ENCODE data around the gene ACTC1.

Gene ACTC1

GRCh38 chr15:34790121-34790520 lies 5.2 kb downstream of the ACTC1 start:
- H3K4me3 ChIP-seq (ENCODE audit: low read depth, low read length), result no peak overlapping the region
- TF ChIP-seq, protein P1, sequence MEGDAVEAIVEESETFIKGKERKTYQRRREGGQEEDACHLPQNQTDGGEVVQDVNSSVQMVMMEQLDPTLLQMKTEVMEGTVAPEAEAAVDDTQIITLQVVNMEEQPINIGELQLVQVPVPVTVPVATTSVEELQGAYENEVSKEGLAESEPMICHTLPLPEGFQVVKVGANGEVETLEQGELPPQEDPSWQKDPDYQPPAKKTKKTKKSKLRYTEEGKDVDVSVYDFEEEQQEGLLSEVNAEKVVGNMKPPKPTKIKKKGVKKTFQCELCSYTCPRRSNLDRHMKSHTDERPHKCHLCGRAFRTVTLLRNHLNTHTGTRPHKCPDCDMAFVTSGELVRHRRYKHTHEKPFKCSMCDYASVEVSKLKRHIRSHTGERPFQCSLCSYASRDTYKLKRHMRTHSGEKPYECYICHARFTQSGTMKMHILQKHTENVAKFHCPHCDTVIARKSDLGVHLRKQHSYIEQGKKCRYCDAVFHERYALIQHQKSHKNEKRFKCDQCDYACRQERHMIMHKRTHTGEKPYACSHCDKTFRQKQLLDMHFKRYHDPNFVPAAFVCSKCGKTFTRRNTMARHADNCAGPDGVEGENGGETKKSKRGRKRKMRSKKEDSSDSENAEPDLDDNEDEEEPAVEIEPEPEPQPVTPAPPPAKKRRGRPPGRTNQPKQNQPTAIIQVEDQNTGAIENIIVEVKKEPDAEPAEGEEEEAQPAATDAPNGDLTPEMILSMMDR (IDR thresholded peaks at IDR 0.05; ENCODE audit: low read depth, low read length), result no peak
- DNase-seq (ENCODE audit: low read depth, low spot score), result no peak
- in situ Hi-C loops (cut with HindIII; ENCODE audit: low sequenced_read_pairs), result no loop called here

DNA sequence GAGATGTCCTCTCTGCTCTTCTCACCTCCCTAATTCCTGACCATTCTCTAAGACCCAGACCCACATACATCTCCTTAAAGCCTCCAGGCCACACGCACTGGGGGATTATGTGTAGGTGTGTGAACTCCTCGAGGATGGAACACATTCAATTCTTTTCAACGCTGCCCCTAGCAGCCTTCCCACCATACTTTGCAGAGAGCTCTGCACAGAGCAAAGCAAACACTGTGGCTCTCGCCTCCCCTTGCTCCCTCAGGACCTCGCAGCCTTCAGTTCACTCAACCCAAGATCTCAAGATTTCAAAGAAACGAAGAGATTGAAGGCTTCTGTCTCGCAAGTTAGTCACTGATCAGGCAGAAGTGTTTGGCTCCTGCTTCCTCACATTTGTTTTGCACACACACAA lies 6.0 kb downstream of the ACTC1 start:
- TF ChIP-seq, protein P1 (IDR thresholded peaks at IDR 0.05; ENCODE audit: low read depth, low read length), result no peak
- in situ Hi-C loops (cut with HindIII; ENCODE audit: low sequenced_read_pairs), result no loop called here
- no peak overlapping the region for H3K4me3 ChIP-seq (ENCODE audit: low read depth, low read length)
- DNase-seq (ENCODE audit: low read depth, low spot score), result no peak

DNA sequence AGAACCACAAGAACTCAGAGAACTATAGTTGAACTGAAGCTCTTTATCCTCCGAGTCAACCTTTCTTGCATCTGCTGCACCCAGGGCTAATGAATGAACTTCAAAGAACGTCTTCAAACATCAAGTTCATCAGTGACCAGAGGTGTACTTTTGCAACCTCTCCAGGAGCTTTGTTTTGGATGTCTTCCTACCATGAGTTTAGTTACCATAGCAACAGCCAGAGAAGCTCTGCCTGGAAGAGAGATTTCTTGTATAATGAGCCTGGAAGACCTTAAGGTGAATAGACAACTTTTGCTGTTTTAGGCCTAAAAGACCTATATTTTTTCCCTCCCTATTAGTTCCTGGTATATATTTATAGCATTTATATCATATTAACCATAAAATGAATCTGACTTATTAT lies 9.1 kb downstream of the ACTC1 start:
- in situ Hi-C loops (cut with HindIII; ENCODE audit: low sequenced_read_pairs), result no loop called here
- TF ChIP-seq, protein P1 (IDR thresholded peaks at IDR 0.05; ENCODE audit: low read depth, low read length), result no peak
- no peak overlapping the region for H3K4me3 ChIP-seq (ENCODE audit: low read depth, low read length)
- DNase-seq (ENCODE audit: low read depth, low spot score), result no peak

DNA sequence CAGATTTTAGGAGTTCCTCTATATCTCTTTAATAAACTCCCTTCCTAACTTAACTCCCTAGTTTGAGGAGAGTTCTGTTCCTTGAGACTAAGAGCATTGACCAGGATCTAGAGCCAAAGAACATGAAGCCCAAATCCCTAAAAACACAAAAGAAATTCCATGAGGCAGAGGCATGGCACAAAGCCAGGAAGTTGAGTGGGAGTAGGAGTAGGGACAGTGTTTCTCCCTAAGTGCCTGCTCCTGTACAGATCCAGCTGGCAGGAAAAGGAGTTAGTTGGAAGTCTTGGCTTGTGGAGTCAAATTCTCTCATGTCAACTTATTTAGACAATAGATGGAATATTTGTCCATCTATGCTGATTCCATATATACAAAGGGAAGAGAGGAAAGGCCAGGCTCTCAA lies 11.4 kb downstream of the ACTC1 start:
- in situ Hi-C loops (cut with HindIII; ENCODE audit: low sequenced_read_pairs), result no loop called here
- DNase-seq (ENCODE audit: low read depth, low spot score), result no peak
- TF ChIP-seq, protein P1 (IDR thresholded peaks at IDR 0.05; ENCODE audit: low read depth, low read length), result no peak
- H3K4me3 ChIP-seq (ENCODE audit: low read depth, low read length), result no peak overlapping the region

GRCh38 chr15:34783431-34783830 lies 11.9 kb downstream of the ACTC1 start:
- no peak for DNase-seq (ENCODE audit: low read depth, low spot score)
- TF ChIP-seq, protein P1 (IDR thresholded peaks at IDR 0.05; ENCODE audit: low read depth, low read length), result no peak
- H3K4me3 ChIP-seq (ENCODE audit: low read depth, low read length), result no peak overlapping the region
- in situ Hi-C loops (cut with HindIII; ENCODE audit: low sequenced_read_pairs), result no loop called here

DNA sequence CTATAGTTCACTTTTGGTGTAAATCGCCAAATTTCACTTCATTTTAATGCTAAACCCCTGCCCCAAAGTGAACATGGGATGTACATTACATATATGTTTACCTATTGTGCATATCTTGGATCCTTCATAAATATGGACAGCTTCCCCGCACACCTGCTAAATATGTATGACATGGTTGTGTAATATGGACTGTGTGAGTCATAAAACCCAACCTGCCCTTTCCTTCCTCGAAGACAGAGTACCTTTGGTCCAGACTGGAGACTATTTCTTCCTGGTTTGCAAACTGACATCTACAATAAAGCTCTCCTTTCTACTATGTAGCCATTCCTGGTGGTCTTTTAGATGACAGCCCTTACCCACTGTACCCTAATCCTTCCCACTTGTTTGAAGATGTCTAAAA lies 12.4 kb downstream of the ACTC1 start:
- H3K4me3 ChIP-seq (ENCODE audit: low read depth, low read length), result no peak overlapping the region
- in situ Hi-C loops (cut with HindIII; ENCODE audit: low sequenced_read_pairs), result no loop called here
- TF ChIP-seq, protein P1 (IDR thresholded peaks at IDR 0.05; ENCODE audit: low read depth, low read length), result no peak
- DNase-seq (ENCODE audit: low read depth, low spot score), result no peak

DNA sequence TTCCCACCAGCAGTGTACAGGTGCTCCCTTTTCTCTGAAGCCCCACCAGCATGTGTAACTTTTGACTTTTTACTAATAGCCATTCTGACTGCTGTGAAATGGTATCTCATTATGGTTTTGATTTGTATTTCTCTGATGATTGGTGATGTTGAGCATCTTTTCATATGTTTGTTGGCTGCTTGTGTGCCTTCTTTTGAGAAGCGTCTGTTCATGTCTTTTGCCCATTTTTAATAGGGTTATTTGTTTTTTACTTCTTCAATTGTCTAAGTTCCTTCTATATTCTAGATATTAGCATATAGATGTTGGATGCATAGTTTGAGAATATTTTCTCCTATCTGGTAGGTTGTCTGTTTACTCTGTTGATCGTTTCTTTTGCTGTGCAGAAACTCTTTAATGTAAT lies 14.6 kb downstream of the ACTC1 start:
- H3K4me3 ChIP-seq (ENCODE audit: low read depth, low read length), result no peak overlapping the region
- in situ Hi-C loops (cut with HindIII; ENCODE audit: low sequenced_read_pairs), result no loop called here
- TF ChIP-seq, protein P1 (IDR thresholded peaks at IDR 0.05; ENCODE audit: low read depth, low read length), result no peak
- DNase-seq (ENCODE audit: low read depth, low spot score), result no peak

Data from astrocyte of the spinal cord (primary cell).